HepG2 (cell line): Measurements from ENCODE around the gene PRDX4. TPM values are rescaled to one million over a fixed set of nuclear protein-coding genes. Genes with fewer than 3 reads are reported as not detected.

Experiments used
- EEA1 ChIP-seq: sonication (generic); formaldehyde crosslinking; IDR thresholded peaks from 2 replicates; pipeline ENCODE4 v1.5.1; 2020; ENCODE audit warnings: mild to moderate bottlenecking, missing genetic modification reagents, borderline replicate concordance
- KDM1A ChIP-seq: IDR thresholded peaks from 2 replicates; pipeline ENCODE4 v1.6.1; 2016; ENCODE audit warnings: missing compliant biosample characterization
- THAP8 ChIP-seq: sonication (generic); formaldehyde crosslinking; IDR thresholded peaks from 2 replicates; pipeline ENCODE4 v1.5.1; 2020; ENCODE audit warnings: missing genetic modification reagents, mild to moderate bottlenecking, borderline replicate concordance
- ZNF646 ChIP-seq: sonication (generic); formaldehyde crosslinking; IDR thresholded peaks from 2 replicates; pipeline ENCODE4 v1.9.0; 2021; ENCODE audit warnings: mild to moderate bottlenecking, missing genetic modification reagents
- ZNF839 ChIP-seq: sonication (generic); formaldehyde crosslinking; IDR thresholded peaks from 2 replicates; pipeline ENCODE4 v1.4.0; 2020; ENCODE audit warnings: missing genetic modification reagents, mild to moderate bottlenecking, borderline replicate concordance
- polyA plus RNA-seq, 8 experiments: library from polyadenylated mRNA; depleted of rRNA in 3 of 8; stranded (reverse) in 7 of 8; unstranded in 1 of 8; fragments of >200 nt; fragmentation: Illumina TruSeq in 4 of 8; extraction: Trizol in 4 of 8; gene quantifications; 2 replicates each; pipeline versions ENCODE4 v1.2.1 to v1.2.3, GENCODE V29; 2011 to 2016; ENCODE audit warnings: low read depth in 4 of 8, missing spikeins in 1 of 8, mixed read lengths in 1 of 8; ENCODE audit not compliant: insufficient read depth in 1 of 8
- total RNA-seq, 5 experiments: library from RNA; depleted of rRNA; stranded (reverse); fragments of >200 nt; fragmentation: Illumina TruSeq; extraction: Trizol; gene quantifications; 2 replicates each; pipeline ENCODE4 v1.2.3, GENCODE V29; 2016; ENCODE audit warnings: low read depth in 1 of 5
- TF ChIP-seq, protein P1 (sequence below), 2 experiments: fragments of 450-650 bp in 1 of 2; sonication (generic) in 1 of 2; formaldehyde crosslinking in 1 of 2; IDR thresholded peaks; 2 replicates each; pipeline versions ENCODE4 v1.6.1 to v1.8.0; 2016 to 2022; ENCODE audit warnings: antibody characterized with exemption in 1 of 2, mild to moderate bottlenecking in 1 of 2, missing genetic modification reagents in 1 of 2
- TF ChIP-seq, protein P2 (sequence below): IDR thresholded peaks from 2 replicates; pipeline ENCODE4 v1.6.1; 2016; ENCODE audit warnings: mild to moderate bottlenecking, missing biosample characterization, missing genetic modification reagents

Gene PRDX4
- total and polyA plus RNA-seq, 2 of the 13 experiments (the other 11 are each of a cell fraction or from before 2014, with no cell fraction given): 217 to 252 TPM

DNA sequence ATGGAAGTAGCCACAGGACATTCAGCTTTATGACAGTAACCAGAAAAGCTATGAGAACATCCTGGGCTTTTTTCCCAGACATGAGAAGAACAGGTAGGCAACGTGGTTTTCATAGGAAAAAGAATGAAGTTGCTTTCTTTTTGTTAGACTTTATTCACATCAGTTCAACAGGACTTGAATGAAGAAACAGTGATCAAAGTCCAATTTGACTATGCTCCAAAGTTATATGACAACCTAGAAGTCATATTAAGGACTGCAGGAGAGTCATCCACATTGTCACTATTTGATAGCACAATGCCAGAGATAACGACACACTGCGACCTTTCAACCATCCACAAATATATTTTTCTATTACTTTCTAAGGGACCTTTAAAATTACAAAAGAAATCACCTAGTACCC lies 39.2 kb upstream of the PRDX4 start (continued):
- TF ChIP-seq, protein P1, sequence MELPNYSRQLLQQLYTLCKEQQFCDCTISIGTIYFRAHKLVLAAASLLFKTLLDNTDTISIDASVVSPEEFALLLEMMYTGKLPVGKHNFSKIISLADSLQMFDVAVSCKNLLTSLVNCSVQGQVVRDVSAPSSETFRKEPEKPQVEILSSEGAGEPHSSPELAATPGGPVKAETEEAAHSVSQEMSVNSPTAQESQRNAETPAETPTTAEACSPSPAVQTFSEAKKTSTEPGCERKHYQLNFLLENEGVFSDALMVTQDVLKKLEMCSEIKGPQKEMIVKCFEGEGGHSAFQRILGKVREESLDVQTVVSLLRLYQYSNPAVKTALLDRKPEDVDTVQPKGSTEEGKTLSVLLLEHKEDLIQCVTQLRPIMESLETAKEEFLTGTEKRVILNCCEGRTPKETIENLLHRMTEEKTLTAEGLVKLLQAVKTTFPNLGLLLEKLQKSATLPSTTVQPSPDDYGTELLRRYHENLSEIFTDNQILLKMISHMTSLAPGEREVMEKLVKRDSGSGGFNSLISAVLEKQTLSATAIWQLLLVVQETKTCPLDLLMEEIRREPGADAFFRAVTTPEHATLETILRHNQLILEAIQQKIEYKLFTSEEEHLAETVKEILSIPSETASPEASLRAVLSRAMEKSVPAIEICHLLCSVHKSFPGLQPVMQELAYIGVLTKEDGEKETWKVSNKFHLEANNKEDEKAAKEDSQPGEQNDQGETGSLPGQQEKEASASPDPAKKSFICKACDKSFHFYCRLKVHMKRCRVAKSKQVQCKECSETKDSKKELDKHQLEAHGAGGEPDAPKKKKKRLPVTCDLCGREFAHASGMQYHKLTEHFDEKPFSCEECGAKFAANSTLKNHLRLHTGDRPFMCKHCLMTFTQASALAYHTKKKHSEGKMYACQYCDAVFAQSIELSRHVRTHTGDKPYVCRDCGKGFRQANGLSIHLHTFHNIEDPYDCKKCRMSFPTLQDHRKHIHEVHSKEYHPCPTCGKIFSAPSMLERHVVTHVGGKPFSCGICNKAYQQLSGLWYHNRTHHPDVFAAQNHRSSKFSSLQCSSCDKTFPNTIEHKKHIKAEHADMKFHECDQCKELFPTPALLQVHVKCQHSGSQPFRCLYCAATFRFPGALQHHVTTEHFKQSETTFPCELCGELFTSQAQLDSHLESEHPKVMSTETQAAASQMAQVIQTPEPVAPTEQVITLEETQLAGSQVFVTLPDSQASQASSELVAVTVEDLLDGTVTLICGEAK (IDR thresholded peaks at IDR 0.05): no peak
- TF ChIP-seq, protein P1 (CRISPR knock-in tag; IDR thresholded peaks at IDR 0.05): no peak
- no peak for TF ChIP-seq ZNF839 (CRISPR knock-in tag)
- TF ChIP-seq, protein P2, sequence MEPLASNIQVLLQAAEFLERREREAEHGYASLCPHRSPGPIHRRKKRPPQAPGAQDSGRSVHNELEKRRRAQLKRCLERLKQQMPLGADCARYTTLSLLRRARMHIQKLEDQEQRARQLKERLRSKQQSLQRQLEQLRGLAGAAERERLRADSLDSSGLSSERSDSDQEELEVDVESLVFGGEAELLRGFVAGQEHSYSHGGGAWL (CRISPR knock-in tag): no peak
- no peak for TF ChIP-seq KDM1A (CRISPR knock-in tag)
- TF ChIP-seq ZNF646 (CRISPR knock-in tag): no peak
- TF ChIP-seq EEA1 (CRISPR knock-in tag): no peak
- no peak for TF ChIP-seq THAP8 (CRISPR knock-in tag)
